ENCODE results near the gene STAU1. TPM values are rescaled to one million over a fixed set of nuclear protein-coding genes. Genes with fewer than 3 reads are reported as not detected.
"Not testable (repeated sequence)": the region's sequence is repeated elsewhere in the genome, so short reads cannot be mapped to it uniquely, and the experiment has no call there.

Gene STAU1
- total and polyA plus RNA-seq, 2 donors (not counting 1 experiment from before 2014, with no cell fraction given): 48.1 to 79.8 TPM

DNA sequence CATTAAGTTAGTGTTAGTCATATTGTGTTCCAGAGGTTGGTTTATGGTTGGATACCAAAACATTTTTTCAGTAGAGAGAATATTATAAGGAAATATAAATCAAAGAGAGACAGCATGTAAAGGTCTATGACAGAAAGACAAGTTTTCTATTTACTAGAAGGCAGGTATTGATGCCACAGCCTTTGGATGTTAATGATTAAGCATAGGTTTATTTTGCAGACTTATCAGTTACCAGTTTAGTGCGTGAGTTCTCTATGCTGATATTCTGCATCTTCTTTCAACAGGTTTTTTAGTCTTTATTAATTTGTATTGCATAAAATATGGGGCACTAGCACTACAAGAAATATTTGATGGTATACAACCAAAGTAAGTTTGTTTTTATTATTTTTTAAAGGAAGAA, 96.4 kb downstream of the STAU1 start:
- no peak for DNase-seq (ENCODE audit: low read depth in 2 of 2)
- Histone ChIP-seq H3K9me3 (ENCODE audit: control insufficient read depth, insufficient read depth, low read depth, low read length) (no peaks in the 10 kb centered on the region), H3K9ac (ENCODE audit: insufficient read depth, low read length) (no peak overlapping the region), H3K27ac (ENCODE audit: insufficient read depth, low read length) (no peak overlapping the region), H2AFZ (ENCODE audit: low read length) (no peak overlapping the region), H4K20me1 (ENCODE audit: control insufficient read depth, extremely low read depth, insufficient read depth, low read length) (no peaks in the 10 kb centered on the region), H3K4me3 (replicated peaks in 1 of 4; ENCODE audit: control extremely low read depth in 1 of 4, insufficient read depth in 1 of 4, low read depth in 3 of 4, low read length in 4 of 4) (no peak overlapping the region), H3K4me2 (ENCODE audit: extremely low read depth, insufficient read depth, low read length) (no peak overlapping the region), H3K27me3 (ENCODE audit: control insufficient read depth, insufficient read depth, low read length) (no peaks in the 10 kb centered on the region), H3K79me2 (ENCODE audit: control insufficient read depth, insufficient read depth, low read length) (no peaks in the 10 kb centered on the region), H3K36me3 (ENCODE audit: control insufficient read depth, insufficient read depth, low read length) (peaks cover 6% of the 10 kb centered on the region), H3K4me1 (ENCODE audit: control insufficient read depth, extremely low read depth, insufficient read depth, low read length) (no peaks in the 10 kb centered on the region)
- TF ChIP-seq EZH2 (IDR thresholded peaks at IDR 0.05; ENCODE audit: low read length, missing control alignments): no peak
- TF ChIP-seq, protein P1, sequence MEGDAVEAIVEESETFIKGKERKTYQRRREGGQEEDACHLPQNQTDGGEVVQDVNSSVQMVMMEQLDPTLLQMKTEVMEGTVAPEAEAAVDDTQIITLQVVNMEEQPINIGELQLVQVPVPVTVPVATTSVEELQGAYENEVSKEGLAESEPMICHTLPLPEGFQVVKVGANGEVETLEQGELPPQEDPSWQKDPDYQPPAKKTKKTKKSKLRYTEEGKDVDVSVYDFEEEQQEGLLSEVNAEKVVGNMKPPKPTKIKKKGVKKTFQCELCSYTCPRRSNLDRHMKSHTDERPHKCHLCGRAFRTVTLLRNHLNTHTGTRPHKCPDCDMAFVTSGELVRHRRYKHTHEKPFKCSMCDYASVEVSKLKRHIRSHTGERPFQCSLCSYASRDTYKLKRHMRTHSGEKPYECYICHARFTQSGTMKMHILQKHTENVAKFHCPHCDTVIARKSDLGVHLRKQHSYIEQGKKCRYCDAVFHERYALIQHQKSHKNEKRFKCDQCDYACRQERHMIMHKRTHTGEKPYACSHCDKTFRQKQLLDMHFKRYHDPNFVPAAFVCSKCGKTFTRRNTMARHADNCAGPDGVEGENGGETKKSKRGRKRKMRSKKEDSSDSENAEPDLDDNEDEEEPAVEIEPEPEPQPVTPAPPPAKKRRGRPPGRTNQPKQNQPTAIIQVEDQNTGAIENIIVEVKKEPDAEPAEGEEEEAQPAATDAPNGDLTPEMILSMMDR (conservative IDR thresholded peaks at IDR 0.05 in 1 of 2, IDR thresholded peaks at IDR 0.05 in 1 of 2; ENCODE audit: low read depth in 1 of 2, low read length in 2 of 2): no peak

DNA sequence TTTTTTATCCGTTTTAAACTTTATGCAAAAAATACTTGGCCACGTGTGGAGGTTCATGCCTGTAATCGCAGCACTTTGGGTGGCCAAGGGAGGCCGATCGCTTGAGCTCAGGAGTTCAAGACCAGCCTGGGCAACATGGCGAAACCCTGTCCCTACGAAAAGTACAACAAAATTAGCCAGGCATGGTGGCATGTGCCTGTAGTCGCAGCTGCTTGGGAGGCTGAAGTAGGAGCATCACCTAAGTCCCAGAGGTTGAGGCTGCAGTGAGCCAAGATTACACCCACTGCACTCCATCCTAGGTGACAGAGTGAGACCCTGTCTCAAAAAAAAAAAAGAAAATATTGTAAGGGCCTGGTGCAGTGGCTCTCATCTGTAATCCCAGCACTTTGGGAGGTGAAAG, 97.0 kb downstream of the STAU1 start:
- no peak overlapping the region for H3K4me3 ChIP-seq (replicated peaks in 1 of 4; ENCODE audit: control extremely low read depth in 1 of 4, insufficient read depth in 1 of 4, low read depth in 3 of 4, low read length in 4 of 4)
- H3K27me3 ChIP-seq (ENCODE audit: control insufficient read depth, insufficient read depth, low read length): no peaks in the 10 kb centered on the region
- no peak overlapping the region for H2AFZ ChIP-seq (ENCODE audit: low read length)
- no peak overlapping the region for H3K27ac ChIP-seq (ENCODE audit: insufficient read depth, low read length)
- H3K79me2 ChIP-seq (ENCODE audit: control insufficient read depth, insufficient read depth, low read length): no peaks in the 10 kb centered on the region
- no peaks in the 10 kb centered on the region for H4K20me1 ChIP-seq (ENCODE audit: control insufficient read depth, extremely low read depth, insufficient read depth, low read length)
- DNase-seq (ENCODE audit: low read depth in 2 of 2): no peak
- H3K36me3 ChIP-seq (ENCODE audit: control insufficient read depth, insufficient read depth, low read length): peaks cover 3% of the 10 kb centered on the region
- no peaks in the 10 kb centered on the region for H3K4me1 ChIP-seq (ENCODE audit: control insufficient read depth, extremely low read depth, insufficient read depth, low read length)
- H3K9me3 ChIP-seq (ENCODE audit: control insufficient read depth, insufficient read depth, low read depth, low read length): no peaks in the 10 kb centered on the region
- H3K9ac ChIP-seq (ENCODE audit: insufficient read depth, low read length): no peak overlapping the region
- no peak overlapping the region for H3K4me2 ChIP-seq (ENCODE audit: extremely low read depth, insufficient read depth, low read length)
- TF ChIP-seq, protein P1 (conservative IDR thresholded peaks at IDR 0.05 in 1 of 2, IDR thresholded peaks at IDR 0.05 in 1 of 2; ENCODE audit: low read depth in 1 of 2, low read length in 2 of 2): no peak
- TF ChIP-seq EZH2 (IDR thresholded peaks at IDR 0.05; ENCODE audit: low read length, missing control alignments): no peak

DNA sequence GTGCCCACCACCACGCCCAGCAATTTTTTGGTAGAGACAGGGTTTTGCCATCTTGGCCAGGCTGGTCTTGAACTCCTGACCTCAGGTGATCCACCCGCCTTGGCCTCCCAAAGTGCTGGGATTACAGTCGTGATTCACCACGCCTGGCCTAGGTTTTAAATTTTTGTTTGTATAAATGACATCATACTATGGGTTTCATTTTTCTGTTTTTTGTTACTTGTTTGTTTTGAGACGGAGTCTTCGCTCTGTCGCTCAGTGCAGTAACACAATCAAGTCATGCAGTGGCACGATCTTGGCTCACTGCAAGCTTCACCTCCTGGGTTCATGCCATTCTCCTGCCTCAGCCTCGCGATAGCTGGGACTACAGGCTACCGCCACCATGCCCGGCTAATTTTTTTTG, 105.8 kb downstream of the STAU1 start:
- H2AFZ ChIP-seq (ENCODE audit: low read length); H3K79me2 ChIP-seq (ENCODE audit: control insufficient read depth, insufficient read depth, low read length); H3K4me3 ChIP-seq (replicated peaks in 1 of 4; ENCODE audit: control extremely low read depth in 1 of 4, insufficient read depth in 1 of 4, low read depth in 3 of 4, low read length in 4 of 4); H3K27me3 ChIP-seq (ENCODE audit: control insufficient read depth, insufficient read depth, low read length); H3K9me3 ChIP-seq (ENCODE audit: control insufficient read depth, insufficient read depth, low read depth, low read length); H3K4me1 ChIP-seq (ENCODE audit: control insufficient read depth, extremely low read depth, insufficient read depth, low read length); H4K20me1 ChIP-seq (ENCODE audit: control insufficient read depth, extremely low read depth, insufficient read depth, low read length); H3K36me3 ChIP-seq (ENCODE audit: control insufficient read depth, insufficient read depth, low read length); H3K4me2 ChIP-seq (ENCODE audit: extremely low read depth, insufficient read depth, low read length); H3K9ac ChIP-seq (ENCODE audit: insufficient read depth, low read length); H3K27ac ChIP-seq (ENCODE audit: insufficient read depth, low read length); DNase-seq (ENCODE audit: low read depth in 2 of 2): not testable (repeated sequence)

All from fibroblast of lung (primary cell).